HG03060 (cell line): ENCODE results near the gene FSHB.
"Not testable (repeated sequence)": the region's sequence is repeated elsewhere in the genome, so short reads cannot be mapped to it uniquely, and the experiment has no call there.

Experiments
- ATAC-seq: cut with Tn5 transposase; IDR thresholded peaks from one replicate; pipeline ENCODE4 v1.9.1; 2021; ENCODE audit warnings: low read depth, moderate number of reproducible peaks; ENCODE audit not compliant: unreplicated experiment

FSHB gene

GRCh38 chr11:30261821-30262220 lies 31.0 kb downstream of the FSHB start:
- no peak for ATAC-seq

- not testable (repeated sequence) for ATAC-seq
Observed at GRCh38 chr11:30268638-30269037, 37.8 kb downstream of the FSHB start.

- no peak for ATAC-seq
Observed at GRCh38 chr11:30270671-30271070, 39.9 kb downstream of the FSHB start.

GRCh38 chr11:30277176-30277575 lies 46.4 kb downstream of the FSHB start:
- no peak for ATAC-seq

GRCh38 chr11:30279796-30280195 lies 49.0 kb downstream of the FSHB start:
- no peak for ATAC-seq

GRCh38 chr11:30281476-30282288 lies 50.9 kb downstream of the FSHB start:
- peak; percentile 26 for ATAC-seq

GRCh38 chr11:30282289-30282631 lies 51.4 kb downstream of the FSHB start:
- peak; percentile 48 for ATAC-seq
